Adrenal gland (tissue), 5 donors: ENCODE results near the gene GCHFR.

Source experiments
- CTCF ChIP-seq, 6 experiments: fragments of 450-650 bp in 4 of 6; fragments of 200-600 bp in 2 of 6; sonication (generic) in 1 of 6; IDR thresholded peaks; 1 replicate in 5 of 6; 2 replicates in 1 of 6; pipeline versions ENCODE4 v1.5.1 to v1.8.0; 2016 to 2021; ENCODE audit warnings: antibody characterized with exemption in 6 of 6, mild to moderate bottlenecking in 2 of 6, moderate library complexity in 1 of 6
- POLR2A ChIP-seq, 2 donors: fragments of 450-650 bp; IDR thresholded peaks; one replicate each; pipeline ENCODE4 v1.6.1; 2017; ENCODE audit warnings: antibody characterized with exemption in 2 of 2, mild to moderate bottlenecking in 2 of 2, moderate library complexity in 1 of 2
- donor health status: DM: no; HTN: no; CAD: no.

- TF ChIP-seq CTCF (IDR thresholded peaks at IDR 0.05) (no peak), POLR2A (IDR thresholded peaks at IDR 0.05) (no peak)
These were observed 4.1 kb downstream of the GCHFR start for GRCh38 chr15:40767838-40768500.
